ENCODE data around the gene IGF1R.

IGF1R gene

GRCh38 chr15:98667521-98668179 is 19.3 kb downstream of the IGF1R start:
- Histone ChIP-seq H3K4me2 (ENCODE audit: low read depth, low read length, poor library complexity, severe bottlenecking) (no peak overlapping the region), H3K36me3 (ENCODE audit: low read length) (no peaks in the 10 kb centered on the region), H3K9ac (ENCODE audit: low read length) (no peak overlapping the region), H3K79me2 (ENCODE audit: insufficient read depth, low read length) (no peaks in the 10 kb centered on the region), H3F3A (ENCODE audit: insufficient read depth) (no peaks in the 10 kb centered on the region), H3K27me3 (ENCODE audit: low read length) (no peaks in the 10 kb centered on the region), H3K9me3 (ENCODE audit: insufficient read depth, low read length) (no peaks in the 10 kb centered on the region), H3K27ac (ENCODE audit: low read depth, low read length) (no peak overlapping the region), H4K20me1 (ENCODE audit: low read depth, low read length) (peaks cover 4% of the 10 kb centered on the region), H3K9me2 (replicated peaks; ENCODE audit: insufficient read depth, low read length) (no peaks in the 10 kb centered on the region), H2AFZ (ENCODE audit: low read depth, low read length, severe bottlenecking) (no peak overlapping the region), H3K4me3 (ENCODE audit: insufficient read depth, low read length, poor library complexity, severe bottlenecking) (no peak overlapping the region)
- TF ChIP-seq CTCF (IDR thresholded peaks at IDR 0.05; ENCODE audit: insufficient read depth, low read length, poor library complexity, severe bottlenecking), result no peak
- no peak for TF ChIP-seq EZH2phosphoT487 (conservative IDR thresholded peaks at IDR 0.05; ENCODE audit: low read length)

- no peak overlapping the region for H2AFZ ChIP-seq (ENCODE audit: low read depth, low read length, severe bottlenecking)
- H3K4me3 ChIP-seq (ENCODE audit: insufficient read depth, low read length, poor library complexity, severe bottlenecking), result no peak overlapping the region
- H3F3A ChIP-seq (ENCODE audit: insufficient read depth), result no peaks in the 10 kb centered on the region
- no peak for TF ChIP-seq CTCF (IDR thresholded peaks at IDR 0.05; ENCODE audit: insufficient read depth, low read length, poor library complexity, severe bottlenecking)
- TF ChIP-seq EZH2phosphoT487 (conservative IDR thresholded peaks at IDR 0.05; ENCODE audit: low read length), result no peak
- H3K9me2 ChIP-seq (replicated peaks; ENCODE audit: insufficient read depth, low read length), result no peaks in the 10 kb centered on the region
- H3K27me3 ChIP-seq (ENCODE audit: low read length), result no peaks in the 10 kb centered on the region
- H3K79me2 ChIP-seq (ENCODE audit: insufficient read depth, low read length), result no peaks in the 10 kb centered on the region
- H3K36me3 ChIP-seq (ENCODE audit: low read length), result no peaks in the 10 kb centered on the region
- H4K20me1 ChIP-seq (ENCODE audit: low read depth, low read length), result peaks cover 10% of the 10 kb centered on the region
- H3K27ac ChIP-seq (ENCODE audit: low read depth, low read length), result no peak overlapping the region
- no peak overlapping the region for H3K9ac ChIP-seq (ENCODE audit: low read length)
- no peaks in the 10 kb centered on the region for H3K9me3 ChIP-seq (ENCODE audit: insufficient read depth, low read length)
- H3K4me2 ChIP-seq (ENCODE audit: low read depth, low read length, poor library complexity, severe bottlenecking), result no peak overlapping the region
These were observed 20.4 kb downstream of the IGF1R start for GRCh38 chr15:98668566-98669308.

GRCh38 chr15:98669638-98670037 is 21.3 kb downstream of the IGF1R start:
- Histone ChIP-seq H3K9me3 (ENCODE audit: insufficient read depth, low read length) (no peaks in the 10 kb centered on the region), H3K27me3 (ENCODE audit: low read length) (no peaks in the 10 kb centered on the region), H3K9ac (ENCODE audit: low read length) (no peak overlapping the region), H3K4me3 (ENCODE audit: insufficient read depth, low read length, poor library complexity, severe bottlenecking) (no peak overlapping the region), H4K20me1 (ENCODE audit: low read depth, low read length) (peaks cover 10% of the 10 kb centered on the region), H3K4me2 (ENCODE audit: low read depth, low read length, poor library complexity, severe bottlenecking) (no peak overlapping the region), H2AFZ (ENCODE audit: low read depth, low read length, severe bottlenecking) (no peak overlapping the region), H3F3A (ENCODE audit: insufficient read depth) (no peaks in the 10 kb centered on the region), H3K36me3 (ENCODE audit: low read length) (no peaks in the 10 kb centered on the region), H3K79me2 (ENCODE audit: insufficient read depth, low read length) (no peaks in the 10 kb centered on the region), H3K27ac (ENCODE audit: low read depth, low read length) (no peak overlapping the region), H3K9me2 (replicated peaks; ENCODE audit: insufficient read depth, low read length) (no peaks in the 10 kb centered on the region)
- no peak for TF ChIP-seq CTCF (IDR thresholded peaks at IDR 0.05; ENCODE audit: insufficient read depth, low read length, poor library complexity, severe bottlenecking)
- no peak for TF ChIP-seq EZH2phosphoT487 (conservative IDR thresholded peaks at IDR 0.05; ENCODE audit: low read length)
